ENCODE results near the gene STIMATE. TPM values are rescaled to one million over a fixed set of nuclear protein-coding genes. Genes with fewer than 3 reads are reported as not detected.

The STIMATE gene
- total RNA-seq, 1 donor from 2014 or later: 12.1 TPM

- no peaks in the 10 kb centered on the region for H3K9me3 ChIP-seq (ENCODE audit: insufficient read depth, low read depth, low read length)
- H3K4me2 ChIP-seq (ENCODE audit: low read length): no peak overlapping the region
- peaks cover 8% of the 10 kb centered on the region for H3K27me3 ChIP-seq (ENCODE audit: insufficient read depth, low read length)
- H3K79me2 ChIP-seq (ENCODE audit: insufficient read depth, low read length): no peaks in the 10 kb centered on the region
- Mint-ChIP-seq H3K4me1 (ENCODE audit: low read depth, unreplicated experiment) (no peaks in the 10 kb centered on the region), H3K36me3 (ENCODE audit: low read depth, unreplicated experiment) (no peaks in the 10 kb centered on the region), H3K27ac (ENCODE audit: unreplicated experiment) (no peak overlapping the region), H3K4me3 (ENCODE audit: unreplicated experiment) (no peak overlapping the region), H3K27me3 (ENCODE audit: low read depth, unreplicated experiment) (peaks cover 53% of the 10 kb centered on the region), H3K9me3 (ENCODE audit: unreplicated experiment) (peaks cover 5% of the 10 kb centered on the region)
- no peak overlapping the region for H3K9ac ChIP-seq (ENCODE audit: low read length)
- no peak overlapping the region for H2AFZ ChIP-seq (ENCODE audit: low read depth, low read length)
- H3K4me1 ChIP-seq (ENCODE audit: insufficient read depth, low read length): no peaks in the 10 kb centered on the region
- no peak overlapping the region for H3K4me3 ChIP-seq (ENCODE audit: insufficient read depth, low read depth, low read length)
- TF ChIP-seq CTCF (IDR thresholded peaks at IDR 0.05; ENCODE audit: insufficient read depth, low read depth, low read length): no peak
- TF ChIP-seq EZH2 (IDR thresholded peaks at IDR 0.05; ENCODE audit: insufficient read depth, low read length): no peak
- FAIRE-seq: no peak
- no peaks in the 10 kb centered on the region for H4K20me1 ChIP-seq (ENCODE audit: insufficient read depth, low read length)
- DNase-seq (ENCODE audit: low read depth): no peak
- no peak overlapping the region for H3K27ac ChIP-seq (ENCODE audit: low read depth, low read length)
- no peaks in the 10 kb centered on the region for H3K36me3 ChIP-seq (ENCODE audit: insufficient read depth, low read length)
Observed at GRCh38 chr3:52787246-52787645, 110.1 kb downstream of the STIMATE start.

Small RNA genes lying within 50 kb of the gene (microRNA-seq; reads per million reads assigned to microRNA genes)
- not detected for gene MIR8064

Other genes starting within 250 kb of the STIMATE start
- gene PBRM1, start 211.6 kb downstream of the STIMATE start, total RNA-seq: 54.5 and 58.4 TPM in 2 replicates
- 85.4 and 93.7 TPM in 2 replicates for gene GNL3, start 211.5 kb downstream of the STIMATE start, total RNA-seq
- gene GLT8D1, start 191.8 kb downstream of the STIMATE start, total RNA-seq: 78.2 and 95.5 TPM in 2 replicates
- 110 and 119 TPM in 2 replicates for gene SPCS1, start 191.4 kb downstream of the STIMATE start, total RNA-seq
- 14.8 and 15.1 TPM in 2 replicates for gene NEK4, start 126.6 kb downstream of the STIMATE start, total RNA-seq
- not detected in 2 replicates for gene ITIH1, start 119.9 kb downstream of the STIMATE start, total RNA-seq
- 0.16 and 0.36 TPM in 2 replicates for gene ITIH3, start 102.8 kb downstream of the STIMATE start, total RNA-seq
- 2.8 and 5.3 TPM in 2 replicates for gene ITIH4, start 66.9 kb downstream of the STIMATE start, total RNA-seq
- gene MUSTN1, start 62.5 kb downstream of the STIMATE start, total RNA-seq: not detected in 2 replicates
- 3.2 and 5.5 TPM in 2 replicates for gene SFMBT1, start 148.5 kb upstream of the STIMATE start, total RNA-seq
- 19.2 and 23.0 TPM in 2 replicates for gene RFT1, start 232.9 kb upstream of the STIMATE start, total RNA-seq